Fibroblast of skin of scalp (primary cell): ENCODE measurements around the gene PACSIN1.
"Not testable (repeated sequence)": the region's sequence is repeated elsewhere in the genome, so short reads cannot be mapped to it uniquely, and the experiment has no call there.

Experiments used
- DNase-seq: peaks from one replicate; pipeline ENCODE4 v3.0.0-alpha.2; 2013

The PACSIN1 gene

DNA sequence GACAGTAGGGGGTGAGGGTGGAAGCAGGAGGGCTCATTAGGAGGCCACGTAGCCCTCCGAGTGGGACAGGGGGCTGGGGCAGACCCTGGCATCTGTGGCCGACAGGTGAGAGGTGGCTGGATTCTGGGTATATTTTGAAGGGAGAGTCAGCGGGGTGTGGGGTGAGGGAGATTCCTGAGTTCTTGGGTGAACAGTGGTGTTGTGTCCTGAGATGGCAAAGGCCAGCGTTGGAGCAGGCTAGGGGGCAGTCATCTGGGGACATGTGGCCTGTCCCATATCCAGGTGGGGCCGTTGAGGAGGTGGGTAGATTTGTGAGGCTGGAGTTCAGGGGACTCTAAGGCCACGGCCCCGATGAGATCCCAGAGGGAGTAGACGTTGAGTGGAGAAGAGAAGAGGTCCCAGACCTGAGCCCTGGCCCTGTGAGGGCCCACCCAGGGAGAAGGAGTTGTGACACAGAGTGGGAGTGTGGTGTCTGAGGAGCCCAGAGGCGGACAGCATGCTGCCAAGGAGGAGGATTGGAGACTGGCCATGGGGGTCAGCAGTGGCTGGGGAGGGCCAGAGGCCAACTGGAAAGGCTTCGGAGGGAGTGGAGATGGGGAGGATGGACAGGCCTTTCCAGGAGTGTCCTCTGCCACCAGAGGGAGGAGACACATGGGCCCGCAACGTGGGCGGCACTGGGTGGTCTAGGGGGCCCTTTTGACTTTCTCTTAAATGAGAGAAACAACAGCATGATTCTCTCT is 19.6 kb downstream of the PACSIN1 start:
- DNase-seq: no peak

DNA sequence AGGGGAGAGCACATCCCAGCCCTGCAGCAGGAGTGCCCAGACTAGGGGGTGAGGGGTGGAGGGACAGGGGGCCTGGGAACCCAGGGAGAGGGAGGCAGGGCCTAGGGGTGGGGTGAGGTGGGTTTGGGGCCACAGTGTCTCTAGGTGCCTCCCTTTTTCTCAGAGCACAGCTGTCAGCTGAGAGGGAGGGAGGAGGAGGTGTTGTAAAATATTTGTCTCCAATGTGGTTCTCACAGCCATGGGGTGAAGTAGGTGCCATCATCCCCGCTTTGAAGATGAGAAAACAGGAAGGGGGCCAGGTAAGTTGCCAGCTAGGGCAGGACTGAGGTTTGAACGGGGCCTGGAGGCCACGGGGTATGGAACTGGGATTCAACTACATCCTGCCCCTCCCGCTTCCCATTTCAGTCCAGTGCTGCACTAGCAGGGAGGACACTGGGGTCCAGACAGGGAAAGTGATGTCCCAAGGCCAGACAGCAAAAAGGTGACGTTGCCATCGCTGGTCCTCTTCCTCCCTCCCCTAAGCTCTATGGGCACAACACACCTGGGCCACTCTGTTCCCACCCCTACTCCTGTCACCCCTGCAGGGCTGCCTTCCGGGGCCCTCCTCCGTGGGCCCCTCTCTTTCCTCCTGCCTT is 20.3 kb downstream of the PACSIN1 start:
- no peak for DNase-seq

DNA sequence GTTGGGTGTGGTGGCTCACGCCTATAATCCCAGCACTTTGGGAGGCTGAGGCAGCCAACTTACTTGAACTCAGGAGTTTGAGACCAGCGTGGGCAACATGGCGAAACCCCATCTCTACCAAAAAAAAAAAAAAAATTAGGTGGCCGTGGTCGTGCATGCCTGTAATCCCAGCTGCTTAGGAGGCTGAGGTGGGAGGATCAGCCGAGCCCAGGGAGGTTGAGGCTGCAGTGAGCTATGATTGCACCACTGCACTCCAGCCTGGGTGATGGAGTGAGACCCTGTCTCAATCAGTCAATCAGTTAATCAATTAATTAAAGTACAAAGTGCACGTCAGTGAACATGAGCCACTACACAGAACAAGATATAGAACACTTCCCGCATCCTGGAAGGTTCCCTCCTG is 21.0 kb downstream of the PACSIN1 start:
- DNase-seq: not testable (repeated sequence)

DNA sequence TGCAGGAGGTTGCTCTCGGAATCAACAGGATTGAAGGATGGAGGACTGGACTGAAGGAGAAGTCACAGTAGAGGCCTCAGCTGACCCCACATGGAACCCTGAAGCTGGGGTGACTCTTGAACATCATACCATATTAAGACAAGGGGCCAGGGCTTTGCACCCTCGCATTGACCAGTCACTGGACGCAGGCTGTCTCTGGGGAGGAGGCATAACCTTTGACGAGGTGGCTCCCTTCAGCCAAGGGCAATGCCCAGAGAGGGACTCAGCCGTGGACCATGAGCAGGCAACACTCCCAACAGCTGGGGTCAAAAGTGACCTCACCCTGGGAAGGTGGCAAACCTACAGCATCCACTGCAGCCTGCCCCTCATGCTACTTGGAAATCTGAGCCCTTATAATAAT is 21.7 kb downstream of the PACSIN1 start:
- DNase-seq: no peak

DNA sequence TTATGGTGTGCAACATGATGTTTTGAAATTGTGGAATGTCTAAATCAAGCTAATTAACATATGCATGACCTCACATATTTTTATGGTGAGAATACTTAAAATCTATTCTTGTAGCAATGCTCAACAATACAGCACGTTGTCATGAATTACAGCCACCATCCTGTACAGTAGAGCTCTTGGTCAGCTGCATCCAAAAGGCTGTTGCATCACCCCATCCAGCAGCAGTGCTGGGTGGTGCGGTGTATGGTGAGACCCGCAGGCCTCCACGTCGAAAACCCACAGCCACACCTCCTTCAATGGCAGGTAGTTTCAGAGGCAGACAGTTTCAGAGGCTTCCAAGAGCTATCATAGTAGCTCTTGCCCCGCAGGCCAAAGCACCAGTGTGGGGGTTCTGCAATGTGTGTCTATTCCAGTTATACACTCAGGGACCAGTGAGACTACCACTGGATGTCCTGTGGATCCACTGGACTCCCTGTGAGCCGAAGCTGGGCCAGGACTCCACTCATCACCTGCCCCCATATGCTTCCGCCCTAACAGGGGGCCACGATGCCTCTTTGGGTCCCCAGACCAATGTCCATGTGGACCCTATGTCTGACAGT is 23.4 kb downstream of the PACSIN1 start:
- no peak for DNase-seq

GRCh38 chr6:34490390-34491090 is 24.7 kb downstream of the PACSIN1 start:
- DNase-seq: no peak

DNA sequence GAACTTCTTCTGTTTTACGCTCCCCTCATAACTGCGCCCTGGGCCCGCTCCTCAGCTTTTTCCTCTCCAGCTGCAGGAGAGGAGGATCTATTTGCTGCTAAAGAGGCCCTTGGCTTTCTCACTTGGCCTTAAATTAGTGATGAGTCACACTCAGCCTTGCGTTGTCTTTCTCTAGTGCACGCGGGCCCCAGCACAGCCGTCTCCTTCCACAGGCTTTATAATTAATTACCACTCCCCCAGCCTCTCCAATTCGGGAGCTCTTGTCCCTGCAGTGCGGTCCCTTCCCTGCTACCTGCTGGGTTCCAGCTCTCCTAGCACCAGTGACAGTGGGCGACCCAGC is 25.2 kb downstream of the PACSIN1 start:
- peak; percentile 12 for DNase-seq

GRCh38 chr6:34493344-34493743 is 27.5 kb downstream of the PACSIN1 start:
- DNase-seq: no peak

DNA sequence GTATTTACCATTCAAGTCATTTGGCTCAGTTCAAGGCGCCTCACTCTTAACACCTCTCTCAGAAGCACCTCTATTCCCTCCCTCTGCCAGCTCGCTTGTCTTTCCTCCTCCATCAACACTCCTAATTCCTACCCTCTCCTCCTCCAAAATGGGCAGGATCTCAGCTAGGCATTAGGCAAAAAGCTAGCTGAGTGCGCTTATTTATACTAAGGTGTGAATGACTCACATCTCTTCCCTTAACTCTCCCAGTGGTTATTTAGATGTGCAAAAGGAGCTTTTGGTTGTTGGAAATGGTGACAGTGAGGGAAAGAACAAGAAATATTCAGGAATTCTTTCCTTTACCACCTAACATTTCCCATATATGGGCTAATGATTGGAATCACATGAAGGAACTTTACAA is 29.1 kb downstream of the PACSIN1 start:
- no peak for DNase-seq

GRCh38 chr6:34496103-34496685 is 30.3 kb downstream of the PACSIN1 start:
- no peak for DNase-seq

DNA sequence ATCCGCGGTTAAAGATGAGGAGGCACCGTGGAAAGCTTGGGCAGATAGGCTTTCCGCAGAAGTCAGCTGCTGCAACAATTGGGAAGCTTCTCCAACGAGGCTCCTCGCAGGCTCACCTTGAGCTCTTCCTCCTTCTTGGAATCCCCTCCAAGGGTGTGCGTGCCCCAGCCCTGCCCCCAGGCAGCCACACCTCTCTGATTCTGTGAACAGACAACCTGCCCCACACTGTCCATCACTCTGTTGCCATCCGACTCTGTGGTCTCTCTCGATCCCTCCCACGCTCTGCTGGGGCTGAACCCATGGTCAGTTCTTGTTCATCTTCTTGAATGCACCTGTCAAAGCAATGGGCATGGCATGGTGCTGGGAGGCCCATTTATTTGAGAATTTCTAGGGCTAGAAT is 31.5 kb downstream of the PACSIN1 start:
- no peak for DNase-seq

DNA sequence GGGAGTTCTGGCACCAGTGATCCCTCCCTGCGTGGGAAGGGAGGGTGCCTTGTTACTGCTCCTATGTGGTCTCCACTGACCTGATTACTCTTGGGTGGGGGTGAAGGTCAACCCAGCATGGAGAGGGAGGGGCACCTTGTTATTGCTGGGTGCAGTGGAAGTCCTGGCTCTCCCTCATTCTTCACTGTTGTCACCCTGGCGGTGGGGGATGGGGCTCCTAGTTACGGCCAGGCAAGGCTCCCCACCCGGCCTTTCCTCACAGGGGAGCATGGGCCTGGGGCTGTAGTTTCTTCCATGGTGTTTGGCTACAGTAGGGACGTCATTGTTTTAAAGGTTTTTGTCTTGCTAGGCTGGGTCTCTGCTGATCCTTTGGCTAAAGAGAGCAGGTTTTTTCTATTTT is 40.8 kb downstream of the PACSIN1 start:
- DNase-seq: no peak

DNA sequence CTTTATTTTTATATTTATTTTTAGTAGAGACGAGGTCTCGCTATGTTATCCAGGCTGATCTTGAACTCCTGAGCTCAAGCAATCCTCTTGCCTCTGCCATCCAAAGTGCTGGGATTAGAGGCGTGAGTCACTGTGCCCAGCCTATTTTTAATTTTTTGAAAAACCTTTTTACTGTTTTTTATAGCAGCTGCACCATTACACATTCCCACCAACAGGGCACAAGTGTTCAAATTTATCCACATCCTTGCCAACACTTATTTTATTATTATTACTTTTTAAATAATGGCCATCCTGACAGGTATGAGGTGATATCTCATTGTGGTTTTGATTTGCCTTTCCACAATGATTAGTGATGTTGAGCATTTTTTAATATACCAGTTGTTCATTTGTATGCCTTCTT is 42.5 kb downstream of the PACSIN1 start:
- no peak for DNase-seq

- DNase-seq: no peak
These were observed 43.9 kb downstream of the PACSIN1 start for GRCh38 chr6:34509782-34510181.

GRCh38 chr6:34510299-34510698 is 44.4 kb downstream of the PACSIN1 start:
- no peak for DNase-seq

GRCh38 chr6:34511214-34511914 is 45.5 kb downstream of the PACSIN1 start:
- no peak for DNase-seq

DNA sequence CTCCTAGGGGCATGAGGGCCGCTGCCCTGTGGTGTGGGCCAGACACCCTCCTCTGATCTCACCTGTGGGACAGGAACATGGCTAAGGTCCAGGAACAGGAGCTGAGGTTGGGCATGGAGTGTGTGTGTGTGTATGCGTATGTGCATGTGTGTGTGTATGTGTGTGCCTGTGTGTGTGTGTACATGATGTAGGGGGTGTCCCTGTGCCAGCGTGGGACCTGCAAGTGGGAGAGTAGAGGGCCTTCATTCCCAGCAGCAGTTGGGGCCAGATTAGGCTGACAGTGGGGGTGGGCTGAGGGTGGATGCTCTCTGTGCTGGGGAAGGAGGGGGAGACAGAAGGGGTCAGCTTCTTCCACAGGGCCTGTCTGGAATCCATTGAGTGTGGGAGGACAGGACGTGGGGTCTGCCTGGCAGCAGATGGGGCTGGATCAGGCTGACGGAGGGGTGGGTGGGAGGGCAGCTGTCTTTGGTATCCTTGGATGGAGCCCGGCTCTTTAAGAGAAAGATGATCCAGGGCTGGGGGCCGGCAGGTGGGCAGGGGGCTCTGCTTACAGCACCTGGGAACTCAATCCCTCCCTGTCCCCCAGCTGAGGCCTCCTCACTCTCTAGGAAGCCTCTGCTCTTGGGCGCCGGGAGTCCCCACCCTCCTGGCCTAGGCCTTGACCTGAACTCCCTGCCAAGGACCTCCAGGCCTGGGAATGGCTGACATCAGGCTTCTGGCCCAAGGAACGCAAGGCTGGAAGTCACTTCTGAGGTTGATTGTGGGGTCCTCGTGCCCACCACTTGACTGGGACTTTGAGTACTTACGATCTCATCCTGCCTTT is 46.2 kb downstream of the PACSIN1 start:
- no peak for DNase-seq

DNA sequence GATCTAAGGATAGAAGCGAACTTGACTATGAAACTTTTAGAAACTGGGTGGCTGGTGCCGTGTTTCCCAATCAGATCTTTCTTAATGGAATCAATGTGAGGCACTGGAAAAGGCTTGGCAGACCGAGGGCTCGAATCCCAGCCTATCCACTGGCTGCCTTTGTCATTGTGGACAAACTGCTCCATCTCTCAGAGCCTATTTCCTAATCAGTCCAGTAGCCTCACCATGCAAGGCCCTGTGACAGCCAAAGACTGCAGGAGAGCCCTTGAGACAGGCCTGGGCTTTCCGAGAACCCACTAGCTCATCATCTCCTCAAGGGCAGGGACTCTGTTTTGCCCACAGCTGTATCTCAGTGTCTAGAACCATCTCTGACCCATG is 46.9 kb downstream of the PACSIN1 start:
- DNase-seq: no peak

DNA sequence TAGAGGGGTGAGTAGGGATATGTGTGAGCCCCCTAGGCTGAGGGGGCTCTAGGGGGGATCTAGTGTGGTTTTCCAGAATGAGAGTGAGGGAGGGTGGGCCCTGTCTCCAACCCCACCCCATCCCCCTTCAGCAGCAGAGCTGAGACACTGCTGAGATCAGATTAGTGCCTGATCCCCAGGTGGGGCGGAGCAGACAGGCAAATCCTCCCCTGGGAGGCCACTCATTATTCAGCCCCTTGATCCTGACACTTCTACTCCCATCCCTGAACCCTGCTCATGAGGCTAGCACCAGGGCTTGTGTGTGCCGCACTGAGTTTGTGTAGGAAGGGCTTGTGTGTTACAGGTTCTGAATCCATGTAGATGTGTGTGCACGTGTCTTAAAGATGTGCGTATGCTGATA is 47.8 kb downstream of the PACSIN1 start:
- no peak for DNase-seq

- DNase-seq: no peak
These were observed 48.2 kb downstream of the PACSIN1 start for GRCh38 chr6:34514112-34514511.

GRCh38 chr6:34514593-34515472 is 49.0 kb downstream of the PACSIN1 start:
- peak; percentile 47 for DNase-seq
